K562 (cell line): ENCODE measurements around the gene KIF6. TPM values are rescaled to one million over a fixed set of nuclear protein-coding genes. Genes with fewer than 3 reads are reported as not detected.

Experiments used
- ATAC-seq: fragments of 200-7000 bp; cut with Tn5 transposase; 3 replicates; pipeline ENCODE4 v1.9.1; 2020; ENCODE audit warnings: moderate library complexity
- BruUV-seq: library from RNA; stranded (reverse); fragments of 400-500 nt; replicated peaks from 2 replicates; lab custom pipeline; 2021; lab: Mats Ljungman, UMichigan
- CTCF ChIA-PET: fragments of 300-600 bp; formaldehyde crosslinking; extraction: SDS; loops from one replicate; lab custom pipeline; 2021; ENCODE audit warnings: low intra/inter-chr PET ratio; lab: Yijun Ruan, JAX
- POLR2A ChIA-PET: fragments of 300-600, 350-650 bp; sonication (Branson Sonifier 250); formaldehyde crosslinking; extraction: SDS; loops from one replicate; lab custom pipeline; 2021; ENCODE audit warnings: antibody characterized with exemption, inconsistent platforms; lab: Yijun Ruan, JAX
- DNase-seq, 4 experiments: peaks; one replicate each; pipeline versions ENCODE4 v3.0.0 to v3.0.0-alpha.2; 2011 to 2018; ENCODE audit warnings: low spot score in 3 of 4, mixed read lengths in 3 of 4; ENCODE audit errors: extremely low read depth in 1 of 4
- FAIRE-seq: peaks from 2 replicates; lab custom pipeline; 2011; peaks lifted over from hg19 to GRCh38; lab: Jason Lieb, UNC
- H2AFZ ChIP-seq: 2 replicates; pipeline ENCODE4 v1.6.0; 2011; ENCODE audit warnings: low read depth, low read length, control low read depth, inconsistent platforms
- H3K27ac ChIP-seq: fragments of 200-600 bp; 3 replicates; pipeline ENCODE4 v1.8.0; 2011; ENCODE audit warnings: low read depth, mild to moderate bottlenecking, control low read depth, inconsistent platforms, low read length, moderate library complexity, mixed read lengths; ENCODE audit errors: extremely low read depth
- H3K27me3 ChIP-seq, 2 experiments: fragments of 300-600 bp in 1 of 2; 2 replicates in 1 of 2; 3 replicates in 1 of 2; pipeline versions ENCODE4 v1.6.0 to v1.8.0; 2011; ENCODE audit warnings: inconsistent platforms in 2 of 2, low read length in 2 of 2, mild to moderate bottlenecking in 1 of 2, mixed read lengths in 1 of 2, moderate library complexity in 1 of 2; ENCODE audit not compliant: control insufficient read depth in 2 of 2, insufficient read depth in 2 of 2
- H3K36me3 ChIP-seq: fragments of 300-600 bp; 3 replicates; pipeline ENCODE4 v1.8.0; 2011; ENCODE audit warnings: mild to moderate bottlenecking, low read length, inconsistent platforms; ENCODE audit not compliant: control insufficient read depth, insufficient read depth
- H3K4me1 ChIP-seq, 2 experiments: fragments of 200-600 bp in 1 of 2; replicated peaks in 1 of 2; 2 replicates in 1 of 2; 3 replicates in 1 of 2; pipeline versions ENCODE4 v1.5.1 to v1.8.0; 2011; ENCODE audit warnings: inconsistent platforms in 2 of 2, low read length in 2 of 2, mild to moderate bottlenecking in 1 of 2, mixed read lengths in 1 of 2, moderate library complexity in 1 of 2; ENCODE audit not compliant: control insufficient read depth in 2 of 2, insufficient read depth in 2 of 2
- H3K4me2 ChIP-seq: 2 replicates; pipeline ENCODE4 v1.6.1; 2011; ENCODE audit warnings: low read length, control low read depth, inconsistent platforms, mixed read lengths; ENCODE audit not compliant: insufficient read depth
- H3K4me3 ChIP-seq: fragments of 200-600 bp; sonication (generic), shearing (Covaris generic); 2 replicates; pipeline ENCODE4 v1.5.1; 2016; ENCODE audit warnings: control low read depth, inconsistent platforms
- H3K79me2 ChIP-seq: fragments of 200-600 bp; 3 replicates; pipeline ENCODE4 v1.8.0; 2011; ENCODE audit warnings: low read length, inconsistent platforms; ENCODE audit not compliant: control insufficient read depth, insufficient read depth
- H3K9ac ChIP-seq, 2 experiments: 2 replicates each; pipeline versions ENCODE4 v1.6.0 to v1.6.1; 2011; ENCODE audit warnings: low read depth in 2 of 2, low read length in 2 of 2, control low read depth in 1 of 2, inconsistent platforms in 1 of 2, mild to moderate bottlenecking in 1 of 2, mixed read lengths in 1 of 2; ENCODE audit not compliant: insufficient read depth in 1 of 2
- H3K9me1 ChIP-seq: one replicate; pipeline ENCODE4 v1.6.0; 2011; ENCODE audit warnings: inconsistent platforms, mild to moderate bottlenecking, low read length, moderate library complexity; ENCODE audit not compliant: control insufficient read depth, insufficient read depth
- H3K9me3 ChIP-seq: replicated peaks from 2 replicates; pipeline ENCODE4 v1.5.1; 2011; ENCODE audit warnings: low read depth, low read length, inconsistent platforms; ENCODE audit not compliant: control insufficient read depth, insufficient read depth
- H4K20me1 ChIP-seq: replicated peaks from 2 replicates; pipeline ENCODE4 v1.6.1; 2011; ENCODE audit warnings: low read length, inconsistent platforms, mixed read lengths; ENCODE audit not compliant: control insufficient read depth, insufficient read depth
- CBFA2T3 ChIP-seq: fragments of 450-650 bp; IDR thresholded peaks from 2 replicates; pipeline ENCODE4 v1.6.1; 2017
- CBX1 ChIP-seq: sonication (generic); IDR thresholded peaks from 2 replicates; pipeline ENCODE4 v1.6.1; 2016; ENCODE audit warnings: antibody characterized with exemption, low read depth, mild to moderate bottlenecking
- FUS ChIP-seq: fragments of 200-400 bp; formaldehyde crosslinking; optimal IDR thresholded peaks from 2 replicates; pipeline ENCODE3; 2017; ENCODE audit warnings: low read depth, low read length
- KLF13 ChIP-seq: fragments of 450-650 bp; IDR thresholded peaks from 2 replicates; pipeline ENCODE4 v1.6.1; 2016; ENCODE audit warnings: missing genetic modification characterization, low read depth, mild to moderate bottlenecking, missing compliant biosample characterization, moderate library complexity, borderline replicate concordance
- PCBP2 ChIP-seq: fragments of 200-400 bp; formaldehyde crosslinking; IDR thresholded peaks from 2 replicates; pipeline ENCODE4 v1.6.1; 2018; ENCODE audit warnings: low read length, low read depth, mild to moderate bottlenecking, moderate library complexity; ENCODE audit not compliant: poor library complexity, severe bottlenecking
- POLR2A ChIP-seq: fragments of 450-650 bp; conservative IDR thresholded peaks from 2 replicates; pipeline ENCODE4 v1.6.1; 2016
- SMARCB1 ChIP-seq: IDR thresholded peaks from 2 replicates; pipeline ENCODE4 v1.6.1; 2011; ENCODE audit warnings: improper control_type of control experiment, low read depth; ENCODE audit not compliant: insufficient read length
- SRSF7 ChIP-seq: fragments of 200-400 bp; formaldehyde crosslinking; optimal IDR thresholded peaks from 2 replicates; pipeline ENCODE3; 2017; ENCODE audit warnings: mild to moderate bottlenecking, low read depth, low read length
- TEAD4 ChIP-seq, 2 experiments: sonication (generic) in 1 of 2; formaldehyde crosslinking in 1 of 2; IDR thresholded peaks; 2 replicates each; pipeline versions ENCODE4 v1.6.1 to v1.8.0; 2012 to 2022; ENCODE audit warnings: borderline replicate concordance in 1 of 2, inconsistent platforms in 1 of 2, low read length in 1 of 2, mild to moderate bottlenecking in 1 of 2, missing genetic modification reagents in 1 of 2
- ZC3H4 ChIP-seq: sonication (generic); formaldehyde crosslinking; IDR thresholded peaks from 2 replicates; pipeline ENCODE4 v1.9.0; 2021; ENCODE audit warnings: missing genetic modification reagents, borderline replicate concordance
- ZNF699 ChIP-seq: fragments of 250-450 bp; sonication (Bioruptor Pico); IDR thresholded peaks from 2 replicates; pipeline ENCODE4 v1.8.0; 2021; ENCODE audit warnings: mild to moderate bottlenecking, moderate library complexity; ENCODE audit not compliant: insufficient replicate concordance
- WGBS: fragments of 100-300 bp; shearing (Covaris generic); methylation state at CpG from one replicate; pipeline ENCODE4 v1.1.6; 2016; ENCODE audit warnings: low coverage, mixed read lengths; ENCODE audit not compliant: insufficient coverage; ENCODE audit errors: missing lambda C conversion rate; 5-methylcytosine and 5-hydroxymethylcytosine counted together
- in situ Hi-C: fragments of 300-500 bp; cut with MboI; formaldehyde crosslinking; loops from 4 replicates; pipeline ENCODE4 v1.15.0; 2018; ENCODE audit warnings: inconsistent platforms, mixed read lengths
- intact Hi-C: fragments of 100-400 bp; cut with micrococcal nuclease; formaldehyde crosslinking; loops from 2 replicates; pipeline ENCODE4 v1.14.2; 2022
- polyA plus RNA-seq, 8 experiments: library from polyadenylated mRNA; depleted of rRNA in 4 of 8; stranded (reverse) in 5 of 8; unstranded in 3 of 8; fragments of >200 nt; fragmentation: Nextera tagmentation in 2 of 8; fragmentation: Illumina TruSeq in 1 of 8; extraction: Ambion mirVana in 2 of 8; extraction: Trizol in 1 of 8; gene quantifications; 2 replicates each; pipeline versions ENCODE4 v1.2.1 to v1.2.3, GENCODE V29; 2011 to 2014; ENCODE audit warnings: inconsistent platforms in 1 of 8, missing spikeins in 1 of 8
- total RNA-seq, 7 experiments: library from RNA; depleted of rRNA in 6 of 7; stranded (reverse); fragments of >200 nt in 6 of 7; fragmentation: Illumina TruSeq in 2 of 7; extraction: Trizol in 2 of 7; gene quantifications; 2 replicates each; pipeline versions ENCODE4 v1.2.1 to v1.2.3, GENCODE V29; 2011 to 2021; ENCODE audit warnings: low replicate concordance in 1 of 7
- TF ChIP-seq, protein P1 (sequence below), 2 experiments: fragments of 450-650 bp; IDR thresholded peaks; 2 replicates each; pipeline ENCODE4 v1.6.1; 2016

The KIF6 gene
- total and polyA plus RNA-seq, 9 of the 15 experiments (the other 6 are each of a cell fraction or from before 2014, with no cell fraction given) = not detected

DNA sequence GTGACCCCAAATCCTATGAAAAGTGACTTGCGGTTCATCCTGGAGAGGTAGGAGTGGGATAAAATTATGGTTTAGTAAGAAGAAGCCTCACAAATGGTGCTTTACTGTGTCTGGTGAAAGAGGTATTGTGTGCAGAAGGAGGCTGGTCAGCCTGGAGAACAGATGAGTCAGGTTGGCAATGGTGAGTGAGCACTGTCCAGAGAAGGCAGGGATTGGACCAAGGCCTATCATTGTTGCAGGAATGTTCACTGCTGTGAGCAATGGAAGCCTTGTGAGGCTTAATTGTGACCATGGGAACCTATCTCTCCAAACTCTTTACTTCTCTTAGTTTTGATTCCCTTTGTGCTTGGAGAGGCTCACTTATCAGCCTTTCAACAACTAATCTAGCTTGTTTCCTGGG lies 313.7 kb downstream of the KIF6 start:
- no peak for FAIRE-seq
- 0% methylated on average over 1 of the region's 1 CpG for WGBS
- Histone ChIP-seq H3K9ac (no peak overlapping the region), H3K4me1 (no peaks in the 10 kb centered on the region), H4K20me1 (no peaks in the 10 kb centered on the region), H3K4me3 (no peak overlapping the region), H3K36me3 (no peaks in the 10 kb centered on the region), H3K9me1 (no peaks in the 10 kb centered on the region)
- POLR2A ChIA-PET = no interaction called here
- intact Hi-C loops = no loop called here
- TF ChIP-seq TEAD4 (IDR thresholded peaks at IDR 0.05; ENCODE audit: low read length) (no peak), TEAD4 (CRISPR knock-in tag; IDR thresholded peaks at IDR 0.05; ENCODE audit: borderline replicate concordance) (no peak), CBX1 (no peak), PCBP2 (no peak), SRSF7 (no peak), ZNF699 (CRISPR knock-in tag) (no peak), CBFA2T3 (no peak), KLF13 (tag) (no peak), POLR2A (no peak), SMARCB1 (no peak), ZC3H4 (no peak), FUS (no peak)
- TF ChIP-seq, protein P1, sequence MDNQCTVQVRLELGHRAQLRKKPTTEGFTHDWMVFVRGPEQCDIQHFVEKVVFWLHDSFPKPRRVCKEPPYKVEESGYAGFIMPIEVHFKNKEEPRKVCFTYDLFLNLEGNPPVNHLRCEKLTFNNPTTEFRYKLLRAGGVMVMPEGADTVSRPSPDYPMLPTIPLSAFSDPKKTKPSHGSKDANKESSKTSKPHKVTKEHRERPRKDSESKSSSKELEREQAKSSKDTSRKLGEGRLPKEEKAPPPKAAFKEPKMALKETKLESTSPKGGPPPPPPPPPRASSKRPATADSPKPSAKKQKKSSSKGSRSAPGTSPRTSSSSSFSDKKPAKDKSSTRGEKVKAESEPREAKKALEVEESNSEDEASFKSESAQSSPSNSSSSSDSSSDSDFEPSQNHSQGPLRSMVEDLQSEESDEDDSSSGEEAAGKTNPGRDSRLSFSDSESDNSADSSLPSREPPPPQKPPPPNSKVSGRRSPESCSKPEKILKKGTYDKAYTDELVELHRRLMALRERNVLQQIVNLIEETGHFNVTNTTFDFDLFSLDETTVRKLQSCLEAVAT (IDR thresholded peaks at IDR 0.05) = no peak
- TF ChIP-seq, all 486 proteins: peak for 0
- H2AFZ ChIP-seq = no peak overlapping the region
- in situ Hi-C loops = no loop called here
- H3K27me3 ChIP-seq = peaks cover 3 to 11% of the 10 kb centered on the region in 2 experiments; a peak in 4 of 5 replicates
- H3K9me3 ChIP-seq = no peaks in the 10 kb centered on the region
- H3K4me2 ChIP-seq = no peak overlapping the region
- H3K27ac ChIP-seq = no peak overlapping the region
- CTCF ChIA-PET = interaction anchor here (0.7 kb wide), 1 partner anchor 241 kb away, joined by 3 read pairs; no protein-coding TSS in a partner anchor
- no peaks in the 10 kb centered on the region for H3K79me2 ChIP-seq
- DNase-seq (no peak), ATAC-seq (no peak)
- no TSS peak for BruUV-seq
